COLO668 (cell line): Measurements from ENCODE around the gene SIRT3.
"Not testable (repeated sequence)": the region's sequence is repeated elsewhere in the genome, so short reads cannot be mapped to it uniquely, and the experiment has no call there.

Experiments used
- DNase-seq: peaks from one replicate; lab custom pipeline; 2025; ENCODE audit not compliant: unreplicated experiment; lab: John Stamatoyannopoulos, UW

Gene SIRT3

DNA sequence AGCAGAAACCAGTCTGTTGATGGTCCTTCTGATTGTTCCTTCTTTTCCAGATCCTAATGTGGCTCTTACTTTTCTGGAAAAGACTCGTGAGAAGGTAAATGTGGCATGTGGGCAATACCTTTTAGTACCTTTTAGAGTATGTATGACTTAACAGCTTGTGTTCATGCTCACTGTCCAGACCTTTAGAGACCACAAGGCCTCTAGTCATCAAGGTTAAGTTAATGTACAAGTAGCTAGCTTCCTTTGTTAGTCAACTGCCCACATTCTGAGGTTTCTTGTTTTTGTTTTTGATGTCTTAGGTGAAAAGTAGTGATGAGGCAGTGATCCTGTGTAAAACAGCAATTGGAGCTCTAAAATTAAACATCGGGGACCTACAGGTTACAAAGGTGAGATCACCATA, 8.2 kb upstream of the SIRT3 start:
- no peak for DNase-seq

DNA sequence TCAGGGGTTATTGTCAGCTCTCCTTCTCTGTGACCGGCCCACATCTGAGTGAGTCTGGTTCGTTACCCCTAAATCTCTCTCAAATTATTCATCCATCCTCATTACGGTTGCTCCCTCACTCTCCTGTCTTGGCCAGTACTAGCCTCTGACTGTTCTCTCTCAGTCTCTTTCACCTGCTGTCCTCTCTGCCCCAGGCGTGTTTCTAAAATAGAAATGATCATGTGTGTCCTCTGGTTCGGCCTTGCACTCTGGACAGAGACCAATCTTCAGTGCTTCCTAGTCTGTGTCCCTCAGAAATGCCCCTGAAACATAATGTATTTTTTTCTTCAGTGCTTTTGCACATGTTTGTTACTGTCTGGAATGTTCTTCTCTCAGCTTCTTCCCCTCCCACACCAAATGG, 5.5 kb upstream of the SIRT3 start:
- DNase-seq = no peak

DNA sequence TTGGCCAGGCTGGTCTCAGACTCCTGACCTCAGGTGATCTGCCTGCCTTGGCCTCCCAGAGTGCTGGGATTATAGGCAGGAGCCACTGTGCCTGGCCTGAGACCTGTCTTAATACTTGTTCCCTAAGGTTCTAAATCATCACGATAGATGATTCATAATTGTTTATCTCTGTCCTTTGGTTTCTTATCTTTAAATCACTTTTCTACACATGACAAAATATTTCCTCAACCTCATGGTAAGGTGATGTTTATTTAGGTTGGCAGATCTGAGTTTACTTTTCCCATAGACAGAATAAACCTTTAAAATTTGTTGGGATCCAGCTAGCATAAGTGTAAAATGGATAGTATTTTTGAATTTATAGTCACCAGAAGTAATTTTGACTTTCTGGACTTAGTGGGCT, 4.2 kb upstream of the SIRT3 start:
- DNase-seq = no peak

DNA sequence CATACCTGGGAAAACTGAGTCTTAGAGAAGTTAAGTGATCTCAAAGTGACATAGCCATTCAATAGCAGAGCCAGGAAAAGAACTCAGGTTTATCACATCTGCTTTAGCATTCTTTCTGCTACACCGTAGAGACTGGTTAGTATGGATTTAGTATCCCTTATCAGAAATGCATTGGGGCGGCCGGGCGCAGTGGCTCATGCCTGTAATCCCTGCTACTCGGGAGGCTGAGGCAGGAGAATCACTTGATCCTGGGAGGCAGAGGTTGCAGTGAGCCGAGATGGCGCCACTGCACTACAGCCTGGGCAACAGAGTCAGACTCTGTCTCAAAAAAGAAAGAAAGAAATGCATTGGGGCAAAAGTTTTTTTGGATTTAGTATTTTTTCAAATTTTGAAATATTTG, 2.2 kb upstream of the SIRT3 start:
- DNase-seq = not testable (repeated sequence)

DNA sequence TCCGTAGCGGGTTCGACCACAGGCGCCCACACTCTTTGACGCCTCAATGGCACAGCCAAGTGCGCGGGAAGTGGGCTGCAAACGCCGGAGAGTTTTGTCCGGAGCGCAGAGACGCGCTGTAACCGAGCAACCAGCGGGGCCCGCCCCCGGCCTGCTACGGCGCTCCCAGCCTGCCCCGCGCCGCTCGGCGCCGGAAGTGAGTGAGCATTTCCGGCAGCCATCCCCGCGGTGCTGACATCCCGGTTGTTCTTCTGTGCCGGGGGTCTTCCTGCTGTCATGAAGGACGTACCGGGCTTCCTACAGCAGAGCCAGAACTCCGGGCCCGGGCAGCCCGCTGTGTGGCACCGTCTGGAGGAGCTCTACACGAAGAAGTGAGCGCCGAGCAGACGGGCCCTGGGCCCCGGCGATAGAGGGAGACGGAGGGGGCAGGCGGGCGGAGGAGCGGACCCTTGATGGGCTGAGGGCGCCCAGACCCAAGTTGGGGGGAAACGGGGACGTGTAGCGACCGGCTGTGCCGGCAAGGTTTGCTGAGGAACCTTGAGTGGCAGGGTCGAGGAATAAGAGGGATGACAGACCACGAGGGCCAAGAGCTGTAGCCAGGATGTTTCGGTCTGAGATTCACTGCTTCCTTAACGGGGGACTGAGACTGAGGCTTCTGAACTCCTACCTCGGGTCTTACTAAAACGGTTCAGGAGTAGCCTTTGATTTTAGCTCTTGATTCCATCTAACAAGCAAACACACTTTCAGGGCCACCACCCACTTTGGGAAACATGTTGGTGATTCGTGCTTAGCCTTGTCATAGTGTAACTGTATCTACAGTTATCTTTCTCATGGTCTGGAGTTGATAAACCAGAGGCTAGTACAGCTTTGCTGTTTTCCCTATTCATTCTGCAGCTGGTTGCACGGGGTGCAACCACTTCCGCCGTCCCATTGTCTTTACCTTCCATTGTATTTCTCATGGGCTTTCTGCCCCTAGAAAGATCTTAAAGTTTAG, 929 bp upstream of the SIRT3 start, which contains the start of gene PSMD13:
PSMD13 (plus strand) TSS at position 203 of the 994 bp plus-strand sequence; CDS start at position 277, 74 bp downstream.
- peak; percentile 68 for DNase-seq

DNA sequence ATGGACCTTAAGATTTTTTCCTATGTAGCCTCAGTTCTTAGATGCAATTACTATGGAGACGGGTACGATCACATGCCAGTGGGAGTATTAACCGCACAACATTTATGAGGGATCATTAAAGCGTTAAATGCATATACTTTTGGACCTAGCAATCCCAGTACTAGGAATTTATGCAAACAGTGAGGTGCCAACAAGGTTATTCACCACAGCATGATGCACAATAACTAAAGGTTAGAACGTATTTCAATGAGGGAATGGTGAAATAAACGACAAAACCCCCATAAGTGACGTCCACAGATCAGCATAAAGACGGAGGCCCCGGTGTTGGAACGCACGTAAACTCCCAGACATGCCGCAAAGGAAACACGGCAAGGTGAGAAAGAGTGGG, 539 bp downstream of the SIRT3 start:
- DNase-seq = no peak

DNA sequence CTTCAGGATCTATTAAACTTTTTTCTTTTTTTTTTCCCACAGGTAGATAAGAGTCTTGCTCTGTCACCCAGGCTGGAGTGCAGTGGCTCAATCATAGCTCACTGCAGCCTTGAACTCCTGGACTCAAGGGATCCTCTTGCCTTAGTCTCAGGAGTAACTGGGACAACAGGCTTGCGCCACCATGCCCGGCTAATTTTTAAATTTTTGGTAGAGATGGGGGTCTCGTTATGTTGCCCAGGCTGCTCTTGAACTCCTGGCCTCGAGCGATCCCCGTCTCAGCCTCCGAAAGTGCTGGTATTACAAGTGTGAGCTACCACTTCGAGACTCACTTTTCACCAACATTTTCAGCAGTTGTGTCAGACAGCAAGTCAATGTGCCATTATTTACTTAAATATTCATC, 962 bp downstream of the SIRT3 start:
- DNase-seq = no peak

DNA sequence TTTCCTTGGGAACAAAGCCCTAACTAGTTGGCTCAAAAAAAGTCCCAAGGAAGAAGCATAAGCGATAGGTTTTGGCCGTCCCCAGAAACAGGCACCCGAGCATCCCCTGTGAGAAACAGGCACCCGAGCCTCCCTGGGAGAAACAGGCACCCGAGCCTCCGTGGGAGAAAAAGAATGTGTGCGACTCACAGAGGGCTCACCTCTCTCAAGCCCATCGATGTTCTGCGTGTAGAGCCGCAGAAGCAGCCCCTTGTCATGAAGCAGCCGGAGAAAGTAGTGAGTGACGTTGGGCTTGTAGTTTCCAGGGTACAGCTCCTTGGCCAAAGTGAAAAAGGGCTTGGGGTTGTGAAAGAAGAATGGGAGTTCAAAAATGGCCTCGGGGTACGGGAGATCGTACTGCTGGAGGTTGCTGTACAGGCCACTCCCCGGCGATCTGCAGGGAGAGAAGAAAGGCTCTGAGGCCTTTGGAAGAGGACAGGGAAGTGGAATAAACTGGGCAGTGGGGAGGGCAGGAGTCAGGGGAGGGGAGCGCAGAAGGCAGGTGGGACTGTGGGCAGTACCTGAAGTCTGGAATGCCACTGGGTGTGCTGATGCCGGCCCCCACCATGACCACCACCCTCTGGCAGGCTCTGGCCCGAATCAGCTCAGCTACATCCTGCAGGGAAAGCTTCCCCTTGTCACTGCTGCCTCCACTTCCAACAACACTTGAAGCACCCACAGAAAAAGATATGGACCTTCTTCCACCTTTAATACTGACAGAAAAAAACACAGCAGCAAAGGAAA, 3.2 kb downstream of the SIRT3 start:
- no peak for DNase-seq

DNA sequence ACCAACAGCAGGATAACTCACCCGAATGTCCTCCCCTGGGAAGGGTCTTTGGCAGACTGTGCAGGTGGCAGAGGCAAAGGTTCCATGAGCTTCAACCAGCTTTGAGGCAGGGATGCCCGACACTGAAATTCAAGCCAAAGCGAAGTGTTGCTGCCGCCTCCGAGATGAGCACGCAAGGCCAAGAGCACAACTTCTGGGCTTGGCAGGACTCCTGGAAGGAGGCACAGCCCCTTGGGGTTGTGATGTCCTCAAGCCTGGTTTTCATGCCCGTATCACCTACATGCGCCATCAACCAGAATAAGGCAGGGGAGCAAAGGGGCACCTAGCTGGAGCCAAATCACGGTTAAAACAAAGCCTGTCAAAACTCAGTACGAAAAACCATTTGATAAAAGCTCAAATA, 5.7 kb downstream of the SIRT3 start:
- no peak for DNase-seq

DNA sequence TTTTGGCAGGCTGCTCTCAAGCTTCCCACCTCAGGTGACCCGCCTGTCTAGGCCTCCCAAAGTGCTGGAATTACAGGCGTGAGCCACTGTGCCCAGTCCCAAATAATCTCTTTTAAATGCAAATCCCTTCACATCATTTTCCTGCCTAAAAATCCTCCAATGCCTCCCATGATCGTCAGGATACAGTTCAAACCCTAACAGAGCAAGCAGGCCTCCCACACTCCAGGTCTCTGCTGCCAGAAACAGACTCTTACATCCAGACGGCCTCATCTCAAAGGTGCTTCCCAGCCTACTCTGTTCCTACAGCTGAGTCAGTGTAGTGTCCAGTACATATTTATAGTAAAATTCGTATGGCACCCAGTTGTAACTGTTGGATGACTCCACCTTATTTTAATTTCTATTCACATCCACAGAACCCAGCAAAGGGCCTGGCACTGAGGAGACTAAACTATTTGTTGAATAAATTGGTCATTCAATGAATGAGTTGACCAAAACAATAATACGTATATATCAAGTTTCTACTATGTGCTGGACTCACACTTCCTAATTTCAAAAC, 8.2 kb downstream of the SIRT3 start:
- DNase-seq = no peak

DNA sequence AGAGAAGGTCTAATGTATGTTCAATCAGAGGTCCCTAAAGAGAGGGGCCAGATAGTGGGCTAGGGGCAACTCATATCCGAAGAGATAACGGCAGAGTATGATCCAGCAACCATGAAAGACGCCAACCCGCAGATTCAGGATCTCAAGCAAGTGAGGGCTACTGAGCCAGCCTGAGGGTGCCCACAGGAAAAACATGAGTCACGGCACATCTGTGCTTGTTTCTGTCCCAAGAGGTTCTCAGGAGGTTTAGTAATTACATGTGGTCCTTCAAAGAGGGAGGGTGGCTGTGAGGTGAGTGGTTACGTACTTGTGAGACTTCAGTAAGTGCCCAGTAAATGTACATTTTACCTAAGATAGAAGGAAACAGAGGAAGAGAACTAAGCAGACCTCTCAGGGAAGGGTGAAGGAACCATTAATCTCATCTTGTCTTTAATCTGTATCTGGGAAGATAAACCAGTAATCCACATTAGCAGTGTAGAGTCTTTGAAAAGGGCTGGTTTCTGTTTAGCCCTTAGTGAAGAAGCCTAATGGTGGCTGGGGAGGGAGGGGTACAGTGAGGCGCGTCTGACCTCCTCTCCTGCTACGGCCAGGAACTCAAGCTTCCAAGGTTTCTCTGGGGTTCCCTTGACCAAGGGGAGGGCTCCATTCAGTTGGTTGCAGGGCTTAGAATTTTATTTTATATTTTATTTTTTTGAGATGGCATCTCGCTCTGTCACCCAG, 10.2 kb downstream of the SIRT3 start:
- no peak for DNase-seq

DNA sequence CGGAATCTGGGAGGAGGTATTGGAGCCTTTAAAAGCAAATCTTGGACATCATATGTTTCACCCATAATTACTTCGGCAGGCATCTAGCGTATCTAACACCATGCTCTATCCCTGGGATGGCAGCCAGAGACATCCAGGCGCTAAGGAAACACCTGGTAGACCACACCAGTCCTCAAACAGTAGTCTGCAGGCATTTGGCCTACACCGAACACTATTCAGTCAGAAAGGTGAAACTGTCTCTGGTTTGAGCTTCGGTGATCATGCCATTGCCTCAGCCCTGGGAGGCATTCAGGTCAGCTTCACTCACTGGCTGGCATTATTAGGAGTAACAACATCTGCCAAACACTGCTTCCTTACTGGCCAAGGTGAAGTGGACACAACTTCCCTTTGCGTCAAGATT, 11.7 kb downstream of the SIRT3 start:
- DNase-seq = no peak

DNA sequence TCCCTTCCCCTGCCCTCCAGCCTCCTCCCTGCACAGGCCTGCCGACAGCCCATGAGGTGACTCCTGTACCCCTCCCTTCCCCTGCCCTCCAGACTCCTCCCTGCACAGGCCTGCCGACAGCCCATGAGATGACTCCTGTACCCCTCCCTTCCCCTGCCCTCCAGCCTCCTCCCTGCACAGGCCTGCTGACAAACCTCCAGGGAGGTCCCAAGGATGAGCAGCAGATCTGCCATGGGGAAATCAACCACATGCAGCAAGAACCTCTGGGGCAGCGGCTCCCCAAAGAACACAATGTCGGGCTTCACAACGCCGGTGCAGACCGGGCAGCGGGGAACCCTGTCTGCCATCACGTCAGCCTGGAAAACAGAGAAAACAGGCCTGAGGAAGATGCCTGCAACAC, 12.3 kb downstream of the SIRT3 start:
- no peak for DNase-seq

DNA sequence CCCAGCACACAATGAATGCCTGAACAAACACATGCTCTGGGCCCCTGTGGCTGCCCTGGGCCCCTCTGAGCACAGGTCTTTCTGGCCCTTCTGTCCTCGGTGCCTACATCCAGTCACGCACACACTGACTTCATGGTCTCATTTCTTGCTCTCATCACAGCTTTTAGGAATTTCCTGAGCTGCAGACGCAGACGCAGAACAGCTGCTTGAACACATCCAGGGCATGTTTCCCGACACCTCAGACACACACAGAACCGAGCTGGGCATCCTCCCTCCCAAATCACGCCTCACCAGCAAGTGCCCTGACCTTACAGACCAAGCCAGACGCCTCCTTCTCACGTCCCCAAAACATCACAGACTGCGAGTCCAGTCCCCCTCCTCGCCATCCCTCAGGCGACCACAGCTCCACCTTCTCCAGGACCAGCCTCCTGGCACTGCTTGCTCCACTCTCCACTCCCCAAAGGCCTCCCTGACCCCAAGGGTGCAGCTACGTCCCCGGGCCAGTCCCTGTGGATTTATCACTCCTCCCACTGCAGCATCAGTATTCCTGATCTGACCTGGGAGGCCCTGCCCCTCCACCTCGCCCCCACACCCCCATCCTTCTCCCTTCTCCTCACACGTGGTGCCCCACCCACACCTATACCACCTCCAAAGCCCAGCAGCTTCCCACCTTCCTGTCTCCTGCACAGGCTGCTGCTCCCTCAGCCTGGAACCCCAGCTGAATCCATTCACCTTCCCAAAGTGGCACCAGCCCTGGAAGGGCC, 12.9 kb downstream of the SIRT3 start:
- DNase-seq = no peak

DNA sequence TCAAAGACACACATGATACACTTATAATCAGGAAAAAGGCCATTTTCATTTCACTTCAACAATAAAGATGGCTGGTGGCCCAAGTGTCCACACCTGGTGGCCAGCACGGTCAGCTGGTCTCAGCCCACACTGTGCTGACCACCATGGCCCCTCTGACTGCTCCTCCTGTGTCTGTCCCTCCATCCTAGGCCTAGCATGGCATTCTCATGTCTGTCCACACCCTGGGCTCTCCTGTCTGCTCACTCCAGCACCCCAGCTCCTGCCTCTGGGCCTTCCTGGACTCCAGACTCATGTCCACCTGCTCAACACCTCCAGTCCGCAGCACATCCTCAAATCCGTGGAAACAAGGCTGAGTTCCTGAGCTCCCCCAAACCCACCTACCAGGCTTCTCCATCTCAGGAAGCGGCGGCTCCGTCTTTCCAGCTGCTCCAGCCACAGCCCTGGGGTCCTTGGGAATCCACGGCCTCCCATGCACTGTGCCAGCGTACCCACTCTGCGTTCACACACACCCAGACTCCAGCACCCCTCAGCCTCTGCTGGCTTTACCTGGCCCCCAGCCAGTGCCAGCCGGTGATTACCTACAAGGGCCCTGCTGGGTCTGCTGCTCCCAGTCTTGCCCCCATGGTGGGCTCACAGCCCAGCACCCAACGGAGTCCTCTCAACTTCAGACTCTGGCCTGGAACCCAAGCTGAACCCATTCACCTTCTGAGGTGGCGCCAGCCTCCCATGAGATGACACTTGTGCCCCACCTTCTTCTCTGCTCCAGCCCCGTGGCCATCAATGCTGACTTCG, 13.9 kb downstream of the SIRT3 start:
- no peak for DNase-seq

DNA sequence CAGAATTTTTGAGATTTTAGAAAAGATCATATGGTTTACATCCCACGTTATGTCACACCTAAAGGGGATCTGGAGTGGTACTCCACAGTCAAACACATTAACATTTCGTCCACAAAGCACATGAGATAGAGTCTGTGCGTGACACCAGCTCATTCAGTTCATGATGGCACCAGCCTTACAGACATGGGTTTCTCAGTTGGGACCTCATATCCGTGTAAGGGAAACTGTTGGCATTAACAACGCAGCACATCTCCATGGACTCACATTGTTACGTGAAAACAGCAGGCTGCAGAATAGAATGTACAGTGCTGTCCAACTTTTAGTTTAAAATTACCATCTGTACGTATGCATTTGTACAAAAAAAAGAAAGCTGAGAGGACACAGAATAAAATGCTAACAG, 14.6 kb downstream of the SIRT3 start:
- DNase-seq = no peak

DNA sequence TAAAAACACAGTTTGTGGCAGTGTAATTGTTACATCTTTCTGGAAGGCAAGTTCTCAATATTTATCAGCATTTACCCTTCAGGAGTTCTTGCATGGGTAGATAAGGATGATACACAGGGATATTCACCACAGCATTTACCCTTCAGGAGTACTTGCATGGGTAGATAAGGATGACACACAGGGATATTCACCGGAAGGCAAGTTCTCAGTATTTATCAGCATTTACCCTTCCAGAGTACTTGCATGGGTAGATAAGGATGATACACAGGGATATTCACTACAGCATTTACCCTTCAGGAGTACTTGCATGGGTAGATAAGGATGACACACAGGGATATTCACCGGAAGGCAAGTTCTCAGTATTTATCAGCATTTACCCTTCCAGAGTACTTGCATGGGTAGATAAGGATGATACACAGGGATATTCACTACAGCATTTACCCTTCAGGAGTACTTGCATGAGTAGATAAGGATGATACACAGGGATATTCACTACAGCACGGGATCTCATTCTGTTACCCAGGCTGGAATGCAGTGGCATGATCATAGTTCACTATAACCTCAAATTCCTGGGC, 15.4 kb downstream of the SIRT3 start:
- not testable (repeated sequence) for DNase-seq

DNA sequence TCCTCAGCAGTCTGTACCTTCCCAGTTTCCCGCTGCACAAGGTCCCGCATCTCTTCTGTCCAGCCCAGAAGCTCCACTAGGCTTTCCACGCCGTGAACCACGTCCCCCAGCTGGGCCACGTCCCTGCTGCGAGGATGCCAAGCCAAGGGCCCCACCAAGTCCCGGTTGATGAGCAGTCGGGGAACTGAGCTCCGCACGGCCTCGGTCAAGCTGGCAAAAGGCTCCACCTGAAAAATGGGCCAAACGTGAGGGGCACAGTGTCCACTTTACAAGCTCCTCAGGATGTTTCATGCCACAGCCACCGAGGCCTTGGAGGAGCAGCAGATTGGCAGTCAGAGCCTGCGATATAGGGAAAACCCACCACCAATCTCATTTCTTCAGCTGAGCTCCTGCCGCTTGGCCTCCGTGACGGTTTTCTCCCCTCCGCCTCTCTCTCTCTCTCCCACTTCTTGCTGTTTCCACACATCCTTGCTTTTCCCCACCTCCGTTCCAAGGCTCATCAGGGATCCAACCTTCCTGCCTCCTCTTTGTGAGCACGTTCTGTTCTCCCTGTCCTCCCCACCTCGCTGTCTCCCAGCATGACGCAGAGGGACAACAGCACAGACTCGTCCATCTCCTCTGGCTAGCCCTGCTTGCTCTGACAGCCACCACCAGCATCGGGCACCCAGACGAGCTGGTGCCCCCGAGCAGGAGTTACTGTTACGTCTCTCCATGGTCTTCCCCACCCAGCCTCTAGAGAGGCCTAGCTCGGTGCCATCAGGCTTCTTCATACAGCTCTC, 17.1 kb downstream of the SIRT3 start:
- DNase-seq = no peak
